H1 (cell line): ENCODE results near the gene EDEM2. TPM values are rescaled to one million over a fixed set of nuclear protein-coding genes. Genes with fewer than 3 reads are reported as not detected.

Experiments
- CTCF ChIA-PET: fragments of 300-600 bp; sonication (Branson Sonifier 250); formaldehyde crosslinking; loops from one replicate; lab custom pipeline; 2021; ENCODE audit not compliant: partially characterized antibody; lab: Charles Lee
- POLR2A ChIA-PET: fragments of 300-600 bp; sonication (Branson Sonifier 250); formaldehyde crosslinking; loops from one replicate; lab custom pipeline; 2021; ENCODE audit warnings: inconsistent platforms; ENCODE audit not compliant: partially characterized antibody; lab: Charles Lee
- DNase-seq, 2 experiments: peaks; one replicate each; pipeline versions ENCODE4 v3.0.0 to v3.0.0-alpha.2; 2010 to 2022; ENCODE audit warnings: low spot score in 2 of 2, low read depth in 1 of 2, mixed read lengths in 1 of 2
- FAIRE-seq: peaks from 2 replicates; lab custom pipeline; 2011; peaks lifted over from hg19 to GRCh38; lab: Jason Lieb, UNC
- H2AFZ ChIP-seq: 2 replicates; pipeline ENCODE4 v1.8.1; 2012; ENCODE audit warnings: low read length, inconsistent platforms
- H2AK5ac ChIP-seq: 2 replicates; pipeline ENCODE4 v1.6.1; 2013; ENCODE audit warnings: low read depth, low read length
- H2BK120ac ChIP-seq: replicated peaks from 2 replicates; pipeline ENCODE3; 2013; ENCODE audit warnings: low read depth, low read length, inconsistent platforms
- H2BK12ac ChIP-seq: 2 replicates; pipeline ENCODE4 v1.6.1; 2013; ENCODE audit warnings: low read depth, low read length
- H2BK15ac ChIP-seq: 2 replicates; pipeline ENCODE4 v1.6.1; 2013; ENCODE audit warnings: low read length
- H2BK20ac ChIP-seq: 2 replicates; pipeline ENCODE4 v1.6.1; 2013; ENCODE audit warnings: low read length
- H2BK5ac ChIP-seq: 2 replicates; pipeline ENCODE4 v1.6.1; 2013; ENCODE audit warnings: low read depth, low read length
- H3K14ac ChIP-seq: 2 replicates; pipeline ENCODE4 v1.6.1; 2013; ENCODE audit warnings: inconsistent platforms; ENCODE audit not compliant: insufficient read length
- H3K18ac ChIP-seq: 2 replicates; pipeline ENCODE4 v1.6.1; 2013; ENCODE audit warnings: low read length; ENCODE audit errors: extremely low read depth
- H3K23ac ChIP-seq: 2 replicates; pipeline ENCODE4 v1.6.1; 2013; ENCODE audit warnings: inconsistent platforms; ENCODE audit not compliant: insufficient read length
- H3K23me2 ChIP-seq: 2 replicates; pipeline ENCODE4 v1.6.1; 2013; ENCODE audit warnings: low read depth, low read length
- H3K27ac ChIP-seq: 2 replicates; pipeline ENCODE4 v1.6.1; 2011; ENCODE audit warnings: low read depth, low read length, inconsistent platforms
- H3K27me3 ChIP-seq, 4 experiments: replicated peaks in 1 of 4; 1 replicate in 1 of 4; 2 replicates in 3 of 4; pipeline versions ENCODE4 v1.6.1 to v1.8.1; 2011 to 2013; ENCODE audit warnings: low read length in 3 of 4, mild to moderate bottlenecking in 3 of 4, inconsistent platforms in 2 of 4, mixed read lengths in 2 of 4, moderate library complexity in 1 of 4; ENCODE audit not compliant: control insufficient read depth in 3 of 4, insufficient read depth in 3 of 4; ENCODE audit errors: extremely low read depth in 1 of 4
- H3K36me3 ChIP-seq, 4 experiments: 2 replicates each; pipeline versions ENCODE4 v1.6.1 to v1.8.1; 2011 to 2013; ENCODE audit warnings: mild to moderate bottlenecking in 4 of 4, low read length in 3 of 4, moderate library complexity in 2 of 4, control low read depth in 1 of 4, inconsistent platforms in 1 of 4; ENCODE audit not compliant: insufficient read depth in 4 of 4, control insufficient read depth in 2 of 4
- H3K4ac ChIP-seq: replicated peaks from 2 replicates; pipeline ENCODE3; 2013; ENCODE audit warnings: low read length, low read depth, mixed read lengths, inconsistent platforms; ENCODE audit not compliant: insufficient read length
- H3K4me1 ChIP-seq, 4 experiments: replicated peaks in 1 of 4; 1 replicate in 1 of 4; 2 replicates in 3 of 4; pipeline versions ENCODE4 v1.6.1 to v1.8.1; 2011 to 2013; ENCODE audit warnings: low read length in 3 of 4, inconsistent platforms in 2 of 4, mixed read lengths in 1 of 4; ENCODE audit not compliant: insufficient read depth in 4 of 4, control insufficient read depth in 3 of 4
- H3K4me2 ChIP-seq, 2 experiments: 2 replicates each; pipeline versions ENCODE4 v1.6.1 to v1.8.1; 2011 to 2013; ENCODE audit warnings: low read depth in 2 of 2, low read length in 2 of 2, control low read depth in 1 of 2, inconsistent platforms in 1 of 2, mild to moderate bottlenecking in 1 of 2; ENCODE audit not compliant: insufficient read depth in 1 of 2
- H3K4me3 ChIP-seq, 4 experiments: fragments of 200-600, 300-600 bp in 1 of 4; sonication (generic), shearing (Covaris generic), sonication (Bioruptor Twin) in 1 of 4; 2 replicates each; pipeline versions ENCODE4 v1.5.1 to v1.8.1; 2011 to 2016; ENCODE audit warnings: low read length in 4 of 4, low read depth in 3 of 4, control low read depth in 2 of 4, inconsistent platforms in 2 of 4, mild to moderate bottlenecking in 2 of 4, mixed read lengths in 1 of 4, moderate library complexity in 1 of 4; ENCODE audit not compliant: insufficient read depth in 2 of 4; ENCODE audit errors: extremely low read depth in 1 of 4
- H3K56ac ChIP-seq: replicated peaks from 2 replicates; pipeline ENCODE3; 2013; ENCODE audit warnings: low read depth, mild to moderate bottlenecking, mixed read lengths, low read length, inconsistent platforms; ENCODE audit not compliant: insufficient read length
- H3K79me1 ChIP-seq: 2 replicates; pipeline ENCODE4 v1.6.1; 2013; ENCODE audit warnings: low read depth, low read length, control low read depth
- H3K79me2 ChIP-seq, 2 experiments: 2 replicates each; pipeline versions ENCODE4 v1.6.1 to v1.8.1; 2012 to 2013; ENCODE audit warnings: low read length in 2 of 2, mild to moderate bottlenecking in 2 of 2, inconsistent platforms in 1 of 2; ENCODE audit not compliant: insufficient read depth in 2 of 2, control insufficient read depth in 1 of 2
- H3K9ac ChIP-seq, 4 experiments: replicated peaks in 1 of 4; 1 replicate in 1 of 4; 2 replicates in 3 of 4; pipeline versions ENCODE4 v1.6.1 to v1.8.1; 2011 to 2013; ENCODE audit warnings: low read depth in 3 of 4, low read length in 3 of 4, control low read depth in 2 of 4, mild to moderate bottlenecking in 2 of 4, moderate library complexity in 2 of 4, inconsistent platforms in 1 of 4; ENCODE audit errors: extremely low read depth in 1 of 4
- H3K9me3 ChIP-seq, 2 experiments: 2 replicates each; pipeline versions ENCODE4 v1.6.1 to v1.8.1; 2012 to 2013; ENCODE audit warnings: mild to moderate bottlenecking in 2 of 2, moderate library complexity in 2 of 2, control low read depth in 1 of 2, inconsistent platforms in 1 of 2, low read depth in 1 of 2, low read length in 1 of 2, mixed read lengths in 1 of 2; ENCODE audit not compliant: insufficient read depth in 2 of 2
- H4K20me1 ChIP-seq, 2 experiments: replicated peaks in 1 of 2; 2 replicates each; pipeline versions ENCODE3 to v1.8.1; 2011 to 2013; ENCODE audit warnings: inconsistent platforms in 2 of 2, low read length in 2 of 2, mild to moderate bottlenecking in 1 of 2; ENCODE audit not compliant: insufficient read depth in 2 of 2, control insufficient read depth in 1 of 2
- H4K5ac ChIP-seq: 2 replicates; pipeline ENCODE4 v1.6.1; 2013; ENCODE audit warnings: low read length, low read depth, mixed read lengths, inconsistent platforms; ENCODE audit not compliant: insufficient read length
- H4K8ac ChIP-seq: 2 replicates; pipeline ENCODE4 v1.8.0; 2013; ENCODE audit warnings: mild to moderate bottlenecking, moderate library complexity, low read length, inconsistent platforms; ENCODE audit not compliant: insufficient read depth; ENCODE audit errors: extremely low read depth
- H4K91ac ChIP-seq: replicated peaks from 2 replicates; pipeline ENCODE3; 2013; ENCODE audit warnings: low read length, mixed read lengths, inconsistent platforms; ENCODE audit not compliant: insufficient read length
- ASH2L ChIP-seq: fragments of 200-600, 300-600 bp; sonication (generic); IDR thresholded peaks from one replicate; pipeline ENCODE4 v1.7.1; 2017; ENCODE audit warnings: low read length
- BRCA1 ChIP-seq: IDR thresholded peaks from 2 replicates; pipeline ENCODE4 v1.6.1; 2012; ENCODE audit warnings: low read depth, low read length, improper control_type of control experiment
- EP300 ChIP-seq, 2 experiments: IDR thresholded peaks; 1 replicate in 1 of 2; 2 replicates in 1 of 2; pipeline ENCODE4 v1.6.1; 2011 to 2012; ENCODE audit warnings: low read depth in 2 of 2, low read length in 2 of 2, mild to moderate bottlenecking in 2 of 2, borderline replicate concordance in 1 of 2, inconsistent platforms in 1 of 2, moderate library complexity in 1 of 2
- GTF2F1 ChIP-seq: IDR thresholded peaks from 2 replicates; pipeline ENCODE4 v1.6.1; 2012; ENCODE audit warnings: low read depth, low read length, improper control_type of control experiment, borderline replicate concordance
- RBBP5 ChIP-seq: IDR thresholded peaks from 2 replicates; pipeline ENCODE4 v1.7.1; 2012; ENCODE audit warnings: low read depth, mild to moderate bottlenecking, inconsistent platforms, low read length, moderate library complexity, borderline replicate concordance
- SAP30 ChIP-seq: fragments of 300-600 bp; sonication (generic); IDR thresholded peaks from 2 replicates; pipeline ENCODE4 v1.7.1; 2012; ENCODE audit warnings: low read length, moderate library complexity, mild to moderate bottlenecking, inconsistent platforms; ENCODE audit not compliant: insufficient read depth, insufficient replicate concordance
- SIN3A ChIP-seq, 2 experiments: IDR thresholded peaks in 1 of 2; conservative IDR thresholded peaks in 1 of 2; 2 replicates each; pipeline ENCODE4 v1.6.1; 2011 to 2012; ENCODE audit warnings: low read length in 2 of 2, improper control_type of control experiment in 1 of 2, low read depth in 1 of 2, mild to moderate bottlenecking in 1 of 2
- SRF ChIP-seq: IDR thresholded peaks from 2 replicates; pipeline ENCODE4 v1.6.1; 2011; ENCODE audit warnings: mild to moderate bottlenecking, low read depth, low read length, moderate library complexity
- SUZ12 ChIP-seq: fragments of 200-600 bp; sonication (generic); IDR thresholded peaks from 2 replicates; pipeline ENCODE4 v1.6.1; 2012; ENCODE audit warnings: mild to moderate bottlenecking, inconsistent platforms, low read length, moderate library complexity, mixed read lengths
- USF2 ChIP-seq: IDR thresholded peaks from 2 replicates; pipeline ENCODE4 v1.6.1; 2011; ENCODE audit warnings: low read length, improper control_type of control experiment
- WGBS, 2 experiments: shearing (Covaris generic) in 1 of 2; methylation state at CpG; one replicate each; pipeline versions ENCODE4 v1.1.6 to v1.1.7; 2013 to 2015; ENCODE audit warnings: low lambda C conversion rate in 2 of 2, mixed read lengths in 2 of 2, inconsistent platforms in 1 of 2, low coverage in 1 of 2, missing lambda C conversion rate in 1 of 2; ENCODE audit not compliant: insufficient replicate concordance in 2 of 2, insufficient coverage in 1 of 2, insufficient read length in 1 of 2; ENCODE audit errors: extremely low coverage in 1 of 2, missing lambda C conversion rate in 1 of 2; 5-methylcytosine and 5-hydroxymethylcytosine counted together
- polyA plus RNA-seq, 7 experiments: library from polyadenylated mRNA; depleted of rRNA in 3 of 7; stranded (reverse) in 5 of 7; unstranded in 2 of 7; fragments of >200 nt in 5 of 7; fragments of 200-250 nt in 2 of 7; gene quantifications; 1 replicate in 5 of 7; 2 replicates in 1 of 7; 4 replicates in 1 of 7; pipeline versions ENCODE4 v1.2.1 to v1.2.3, GENCODE V29; 2011 to 2013; ENCODE audit warnings: missing spikeins in 2 of 7, mixed read lengths in 2 of 7
- total RNA-seq: library from RNA; stranded (reverse); fragmentation: NEBNext Ultra II Directional; extraction: Animal tissue kit (Norgen Biotek cat#: 25700); gene quantifications from 2 replicates; pipeline ENCODE4 v1.2.1, GENCODE V29; 2021
- TF ChIP-seq, protein P1 (sequence below): IDR thresholded peaks from 2 replicates; pipeline ENCODE4 v1.6.1; 2012; ENCODE audit warnings: inconsistent platforms

The EDEM2 gene
- total and polyA plus RNA-seq, 2 of the 8 experiments (the other 6 are each of a cell fraction or from before 2014, with no cell fraction given), result 15.2 to 19.6 TPM

- Histone ChIP-seq H2AK5ac (no peak overlapping the region), H2BK20ac (no peak overlapping the region), H3K36me3 (peaks cover 5 to 22% (median 14%) of the 10 kb centered on the region in 4 experiments; a peak in 6 of 8 replicates), H3K79me2 (peaks cover 3 to 41% of the 10 kb centered on the region in 2 experiments; a peak in 3 of 4 replicates), H3K4ac (no peak overlapping the region), H3K9me3 (peaks cover 10 to 17% of the 10 kb centered on the region in 2 experiments), H2BK120ac (no peak overlapping the region), H4K5ac (no peak overlapping the region), H3K4me1 (no peaks in the 10 kb centered on the region), H3K4me2 (no peak overlapping the region), H3K27me3 (no peaks in the 10 kb centered on the region), H4K20me1 (peaks cover 0 to 3% of the 10 kb centered on the region in 2 experiments), H3K23me2 (no peaks in the 10 kb centered on the region), H3K18ac (no peak overlapping the region), H3K79me1 (0 out of 2 replicates have a peak, but pooled peaks cover 2% of the 10 kb centered on the region), H3K27ac (no peak overlapping the region), H2BK12ac (no peak overlapping the region), H3K9ac (no peak overlapping the region; a peak in 2 of 7 replicates), H3K23ac (no peak overlapping the region), H2BK5ac (no peak overlapping the region), H3K4me3 (no peak overlapping the region), H4K91ac (no peak overlapping the region), H4K8ac (no peak overlapping the region), H2BK15ac (no peak overlapping the region), H3K56ac (no peak overlapping the region), H2AFZ (no peak overlapping the region), H3K14ac (no peak overlapping the region)
- CTCF ChIA-PET, result interaction anchor here (1.3 kb wide), 1 partner anchor 19 kb away, joined by 4 read pairs; no protein-coding TSS in a partner anchor
- POLR2A ChIA-PET, result interaction anchor here (1.1 to 2.1 kb wide), 2 partner anchors 8 to 11 kb away, joined by 3 to 5 read pairs; no protein-coding TSS in a partner anchor
- FAIRE-seq (no peak), DNase-seq (no peak)
- 96% methylated on average over 5 of the region's 5 CpGs; no CpG with 5 or more reads in 1 of the 2 experiments for WGBS, 2 experiments
- TF ChIP-seq, protein P1, sequence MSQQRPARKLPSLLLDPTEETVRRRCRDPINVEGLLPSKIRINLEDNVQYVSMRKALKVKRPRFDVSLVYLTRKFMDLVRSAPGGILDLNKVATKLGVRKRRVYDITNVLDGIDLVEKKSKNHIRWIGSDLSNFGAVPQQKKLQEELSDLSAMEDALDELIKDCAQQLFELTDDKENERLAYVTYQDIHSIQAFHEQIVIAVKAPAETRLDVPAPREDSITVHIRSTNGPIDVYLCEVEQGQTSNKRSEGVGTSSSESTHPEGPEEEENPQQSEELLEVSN, result no peak
- no peak for TF ChIP-seq GTF2F1
- TF ChIP-seq SIN3A (conservative IDR thresholded peaks at IDR 0.05 in 1 of 2, IDR thresholded peaks at IDR 0.05 in 1 of 2; ENCODE audit: low read depth in 1 of 2, low read length in 2 of 2), result no peak
- TF ChIP-seq SUZ12, result no peak
- no peak for TF ChIP-seq BRCA1
- no peak for TF ChIP-seq EP300 (IDR thresholded peaks at IDR 0.05; ENCODE audit: borderline replicate concordance in 1 of 2, low read depth in 2 of 2, low read length in 2 of 2)
- no peak for TF ChIP-seq RBBP5
- TF ChIP-seq SAP30, result no peak
- TF ChIP-seq SRF, result no peak
- TF ChIP-seq ASH2L, result no peak
- TF ChIP-seq USF2, result no peak
Measured at GRCh38 chr20:35077341-35077740, 69.8 kb downstream of the EDEM2 start.
